Measurements from ENCODE around the gene UBTD1.
"Not testable (repeated sequence)": the region's sequence is repeated elsewhere in the genome, so short reads cannot be mapped to it uniquely, and the experiment has no call there.

DNA sequence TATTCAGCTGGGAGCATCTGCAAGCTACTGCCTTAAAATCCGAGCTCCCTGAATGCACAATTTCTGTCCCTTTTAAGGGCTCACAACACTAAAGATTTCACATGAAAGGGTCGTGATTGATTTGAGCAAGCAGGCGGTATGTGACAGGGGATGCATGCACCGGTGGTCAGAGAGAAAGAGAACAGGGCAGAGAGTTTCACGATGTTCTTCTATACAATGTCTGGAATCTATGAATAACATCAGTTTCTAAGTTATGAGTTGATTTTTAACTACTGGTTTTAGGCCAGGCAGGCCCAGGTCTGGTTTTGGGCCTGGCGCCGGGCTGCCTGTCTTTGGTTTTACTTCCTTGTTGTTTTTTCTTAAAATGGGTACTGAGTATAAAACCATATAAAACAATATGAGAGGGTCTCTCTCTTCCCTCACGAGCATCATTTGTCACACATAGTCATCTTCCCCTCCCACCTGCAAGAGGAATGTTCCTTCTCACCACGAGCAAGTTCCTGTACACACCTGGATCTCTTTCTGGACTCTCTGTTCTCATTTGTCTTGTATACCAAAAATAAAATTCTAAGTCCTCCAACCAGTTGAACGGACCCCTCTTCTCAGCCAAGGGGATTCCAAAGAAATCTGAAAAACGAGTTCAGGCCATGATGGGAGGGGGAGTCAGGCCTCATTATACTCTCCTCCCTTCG, 62.8 kb downstream of the UBTD1 start:
- not testable (repeated sequence) for TF ChIP-seq CTCF (IDR thresholded peaks at IDR 0.05 in 4 of 5, conservative IDR thresholded peaks at IDR 0.05 in 1 of 5); POLR2A (IDR thresholded peaks at IDR 0.05)

All from gastrocnemius medialis (tissue), 4 donors.